ENCODE results near the gene CREM. TPM values are rescaled to one million over a fixed set of nuclear protein-coding genes. Genes with fewer than 3 reads are reported as not detected.
A peak's percentile ranks its signal among the peaks of the same experiment; 100 is the strongest.

CREM gene
- total and polyA plus RNA-seq, 2 of the 8 experiments (the other 6 are each of a cell fraction or from before 2014, with no cell fraction given) = 18.7 to 21.9 TPM

DNA sequence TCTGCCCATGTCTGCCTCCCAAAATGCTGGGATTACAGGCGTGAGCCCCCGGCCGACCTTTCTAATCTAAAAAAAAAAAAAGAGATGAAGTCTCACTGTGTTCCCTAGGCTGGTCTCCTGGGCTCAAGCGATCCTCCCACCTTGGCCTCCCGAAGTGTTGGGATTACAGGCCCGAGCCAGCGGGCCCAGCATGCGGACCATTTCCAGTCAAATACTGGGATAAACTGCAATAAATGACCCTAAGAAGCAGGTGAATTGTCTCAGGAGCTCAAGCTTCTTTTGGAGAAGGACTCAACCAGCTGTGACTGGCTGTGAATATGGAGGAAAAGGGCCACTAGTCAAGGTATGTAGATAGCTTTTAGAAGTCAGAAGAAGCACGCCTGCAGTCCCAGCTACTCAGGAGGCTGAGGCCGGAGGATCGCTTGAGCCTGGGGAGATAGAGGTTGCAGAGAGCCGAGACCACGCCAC is 550 bp upstream of the CREM start:
- H3K27me3 ChIP-seq (replicated peaks in 1 of 4; ENCODE audit: control insufficient read depth in 3 of 4, extremely low read depth in 1 of 4, insufficient read depth in 3 of 4, low read length in 3 of 4) = no peaks in the 10 kb centered on the region; a peak in 1 of 7 replicates
- POLR2A ChIA-PET (ENCODE audit: partially characterized antibody) = interaction anchor here (0.7 to 1.3 kb wide), 6 partner anchors 14 to 378 kb away, joined by 3 to 4 read pairs (median 3); no protein-coding TSS in a partner anchor

More for the DNA sequence above, 550 bp upstream of the CREM start:
- Histone ChIP-seq H2BK5ac (ENCODE audit: low read depth, low read length) (0 out of 2 replicates have a peak overlapping the region, but pooled peaks have one; percentile 20), H3K79me1 (ENCODE audit: low read depth, low read length) (no peaks in the 10 kb centered on the region), H3K4me3 (ENCODE audit: extremely low read depth in 1 of 4, insufficient read depth in 2 of 4, low read depth in 3 of 4, low read length in 4 of 4) (peak overlapping the region; percentile 32 to 87 (median 46)), H3K23ac (ENCODE audit: insufficient read length) (no peak overlapping the region), H3K4me2 (ENCODE audit: insufficient read depth in 1 of 2, low read depth in 2 of 2, low read length in 2 of 2) (peak overlapping the region; percentile 46 to 81), H3K4me1 (replicated peaks in 1 of 4; ENCODE audit: control insufficient read depth in 3 of 4, insufficient read depth in 4 of 4, low read length in 3 of 4) (peaks cover 0 to 3% (median 0%) of the 10 kb centered on the region in 4 experiments; a peak in 2 of 7 replicates), H4K91ac (replicated peaks; ENCODE audit: insufficient read length, low read length) (peak overlapping the region; percentile 81), H3K23me2 (ENCODE audit: low read depth, low read length) (peaks cover 3% of the 10 kb centered on the region; the same call in 1 of the 2 replicates), H4K8ac (ENCODE audit: extremely low read depth, insufficient read depth, low read length) (peak overlapping the region; percentile 93), H3K14ac (ENCODE audit: insufficient read length) (no peak overlapping the region), H3K56ac (replicated peaks; ENCODE audit: insufficient read length, low read depth, low read length) (peak overlapping the region; percentile 46), H2BK15ac (ENCODE audit: low read length) (no peak overlapping the region), H3K18ac (ENCODE audit: extremely low read depth, low read length) (0 out of 2 replicates have a peak overlapping the region, but pooled peaks have one; percentile 44), H3K9me3 (ENCODE audit: insufficient read depth in 2 of 2, low read depth in 1 of 2, low read length in 1 of 2) (no peaks in the 10 kb centered on the region; a peak in 1 of 4 replicates), H2BK120ac (replicated peaks; ENCODE audit: low read depth, low read length) (no peak overlapping the region), H2AK5ac (ENCODE audit: low read depth, low read length) (no peak overlapping the region), H2BK12ac (ENCODE audit: low read depth, low read length) (no peak overlapping the region), H3K9ac (replicated peaks in 1 of 4; ENCODE audit: extremely low read depth in 1 of 4, low read depth in 3 of 4, low read length in 3 of 4) (peak overlapping the region in 2 of 4 experiments; percentile 9 to 19; a peak in 1 of 7 replicates), H3K36me3 (ENCODE audit: control insufficient read depth in 2 of 4, insufficient read depth in 4 of 4, low read length in 3 of 4) (no peaks in the 10 kb centered on the region), H3K27ac (ENCODE audit: low read depth, low read length) (0 out of 2 replicates have a peak overlapping the region, but pooled peaks have one; percentile 18), H2BK20ac (ENCODE audit: low read length) (no peak overlapping the region), H3K4ac (replicated peaks; ENCODE audit: insufficient read length, low read depth, low read length) (peak overlapping the region; percentile 13), H3K79me2 (ENCODE audit: control insufficient read depth in 1 of 2, insufficient read depth in 2 of 2, low read length in 2 of 2) (peaks cover 0 to 23% of the 10 kb centered on the region in 2 experiments; a peak in 2 of 4 replicates), H4K20me1 (replicated peaks in 1 of 2; ENCODE audit: control insufficient read depth in 1 of 2, insufficient read depth in 2 of 2, low read length in 2 of 2) (no peaks in the 10 kb centered on the region), H4K5ac (ENCODE audit: insufficient read length, low read depth, low read length) (peak overlapping the region; percentile 88), H2AFZ (ENCODE audit: low read length) (0 out of 2 replicates have a peak overlapping the region, but pooled peaks have one; percentile 83)
- WGBS, 2 experiments (ENCODE audit: extremely low coverage in 1 of 2, insufficient coverage in 1 of 2, insufficient read length in 1 of 2, insufficient replicate concordance in 2 of 2, low coverage in 1 of 2, low lambda C conversion rate in 2 of 2, missing lambda C conversion rate in 1 of 2) = 87% methylated on average over 13 of the region's 13 CpGs; no CpG with 5 or more reads in 1 of the 2 experiments
- TF ChIP-seq KDM4A (IDR thresholded peaks at IDR 0.05; ENCODE audit: low read depth, low read length, severe bottlenecking) = peak; percentile 49
- no peak for TF ChIP-seq NRF1 (IDR thresholded peaks at IDR 0.05; ENCODE audit: low read depth, low read length)
- CTCF ChIA-PET (ENCODE audit: partially characterized antibody) = interaction anchor here (0.6 to 2.4 kb wide), 15 partner anchors 10 to 376 kb away, joined by 3 to 13 read pairs (median 4); no protein-coding TSS in a partner anchor
- no peak for DNase-seq (ENCODE audit: low read depth in 1 of 2, low spot score in 2 of 2)
- FAIRE-seq = no peak
